ENCODE results near the gene PRDM16. TPM values are rescaled to one million over a fixed set of nuclear protein-coding genes. Genes with fewer than 3 reads are reported as not detected.

The PRDM16 gene
- polyA plus RNA-seq, 1 of the 3 experiments (the other 2 are of a cell fraction), result not detected

- no peaks in the 10 kb centered on the region for H3K9me3 ChIP-seq
- no peak for DNase-seq
- no peak overlapping the region for H3K4me3 ChIP-seq (ENCODE audit: low read depth in 2 of 2, low read length in 1 of 2)
- H3K4me1 ChIP-seq (ENCODE audit: control insufficient read depth in 1 of 2, insufficient read depth in 2 of 2, low read depth in 1 of 2, low read length in 1 of 2), result no peaks in the 10 kb centered on the region
- TF ChIP-seq GABPA (IDR thresholded peaks at IDR 0.05; ENCODE audit: low read depth) (no peak), TEAD4 (IDR thresholded peaks at IDR 0.05; ENCODE audit: borderline replicate concordance, insufficient read depth) (no peak), GATA2 (CRISPR knock-in tag; IDR thresholded peaks at IDR 0.05) (no peak), USF2 (IDR thresholded peaks at IDR 0.05; ENCODE audit: borderline replicate concordance, low read depth, low read length) (no peak), YY1 (IDR thresholded peaks at IDR 0.05; ENCODE audit: low read depth) (no peak), SMC3 (IDR thresholded peaks at IDR 0.05; ENCODE audit: low read depth, low read length) (no peak), ZBTB33 (IDR thresholded peaks at IDR 0.05; ENCODE audit: borderline replicate concordance, low read depth) (no peak)
- ChIA-PET POLR2A (no interaction called here), CTCF (interaction anchor here (1.5 to 1.6 kb wide), 2 partner anchors 10 to 21 kb away, joined by 4 to 6 read pairs; no protein-coding TSS in a partner anchor)
- H3F3A ChIP-seq (replicated peaks; ENCODE audit: insufficient read depth), result no peaks in the 10 kb centered on the region
- WGBS (ENCODE audit: low lambda C conversion rate), result 4% methylated on average over 32 of the region's 34 CpGs
- no peak overlapping the region for H3K4me2 ChIP-seq
- H3K9ac ChIP-seq, result no peak overlapping the region
- no peak overlapping the region for H3K27ac ChIP-seq (ENCODE audit: low read depth in 2 of 2, low read length in 1 of 2)
- H3K36me3 ChIP-seq (replicated peaks in 1 of 2; ENCODE audit: control insufficient read depth in 1 of 2, insufficient read depth in 2 of 2, low read length in 1 of 2), result no peaks in the 10 kb centered on the region
- H2AFZ ChIP-seq (ENCODE audit: low read depth), result no peak overlapping the region
- H3K27me3 ChIP-seq (ENCODE audit: insufficient read depth), result peaks cover 19% of the 10 kb centered on the region; the same call in 1 of the 2 replicates
- no peaks in the 10 kb centered on the region for H3K9me2 ChIP-seq
- H3K79me2 ChIP-seq (ENCODE audit: insufficient read depth), result no peaks in the 10 kb centered on the region
- H4K20me1 ChIP-seq (ENCODE audit: insufficient read depth), result no peaks in the 10 kb centered on the region
Measured at GRCh38 chr1:3248155-3249141, 179.4 kb downstream of the PRDM16 start.

- no peak overlapping the region for H3K4me2 ChIP-seq
- CTCF ChIA-PET, result interaction anchor here (1.5 to 1.6 kb wide), 2 partner anchors 11 to 22 kb away, joined by 4 to 6 read pairs; no protein-coding TSS in a partner anchor
- H3K4me1 ChIP-seq (ENCODE audit: control insufficient read depth in 1 of 2, insufficient read depth in 2 of 2, low read depth in 1 of 2, low read length in 1 of 2), result no peaks in the 10 kb centered on the region
- peaks cover 19% of the 10 kb centered on the region; the same call in 1 of the 2 replicates for H3K27me3 ChIP-seq (ENCODE audit: insufficient read depth)
- no peak overlapping the region for H3K4me3 ChIP-seq (ENCODE audit: low read depth in 2 of 2, low read length in 1 of 2)
- H3K36me3 ChIP-seq (replicated peaks in 1 of 2; ENCODE audit: control insufficient read depth in 1 of 2, insufficient read depth in 2 of 2, low read length in 1 of 2), result no peaks in the 10 kb centered on the region
- no peaks in the 10 kb centered on the region for H3K9me2 ChIP-seq
- no peak for DNase-seq
- H3F3A ChIP-seq (replicated peaks; ENCODE audit: insufficient read depth), result no peaks in the 10 kb centered on the region
- no peaks in the 10 kb centered on the region for H4K20me1 ChIP-seq (ENCODE audit: insufficient read depth)
- no peak overlapping the region for H3K27ac ChIP-seq (ENCODE audit: low read depth in 2 of 2, low read length in 1 of 2)
- H2AFZ ChIP-seq (ENCODE audit: low read depth), result no peak overlapping the region
- no peak overlapping the region for H3K9ac ChIP-seq
- H3K79me2 ChIP-seq (ENCODE audit: insufficient read depth), result no peaks in the 10 kb centered on the region
- 30% methylated on average over 9 of the region's 9 CpGs for WGBS (ENCODE audit: low lambda C conversion rate)
- POLR2A ChIA-PET, result no interaction called here
- H3K9me3 ChIP-seq, result no peaks in the 10 kb centered on the region
- TF ChIP-seq RFX5 (IDR thresholded peaks at IDR 0.05; ENCODE audit: low read length) (no peak), JUND (IDR thresholded peaks at IDR 0.05) (no peak), CHD2 (IDR thresholded peaks at IDR 0.05; ENCODE audit: low read length, partially characterized antibody) (no peak), MAX (IDR thresholded peaks at IDR 0.05; ENCODE audit: low read depth) (no peak), MXI1 (IDR thresholded peaks at IDR 0.05; ENCODE audit: low read depth, low read length) (no peak), FOXJ3 (CRISPR knock-in tag; IDR thresholded peaks at IDR 0.05) (no peak), MEF2A (IDR thresholded peaks at IDR 0.05; ENCODE audit: borderline replicate concordance, low read depth) (no peak), EZH2phosphoT487 (IDR thresholded peaks at IDR 0.05; ENCODE audit: borderline replicate concordance, low read depth) (no peak), GABPA (IDR thresholded peaks at IDR 0.05; ENCODE audit: low read depth) (no peak), CTCF (IDR thresholded peaks at IDR 0.05) (no peak), ELF1 (IDR thresholded peaks at IDR 0.05) (no peak), EP300 (IDR thresholded peaks at IDR 0.05; ENCODE audit: borderline replicate concordance in 1 of 2, low read depth in 1 of 2, low read length in 1 of 2) (no peak), NFIC (IDR thresholded peaks at IDR 0.05; ENCODE audit: borderline replicate concordance) (no peak), FOSL2 (IDR thresholded peaks at IDR 0.05; ENCODE audit: borderline replicate concordance, low read depth) (no peak), TCF12 (IDR thresholded peaks at IDR 0.05) (no peak)
Measured at GRCh38 chr1:3249231-3249630, 180.2 kb downstream of the PRDM16 start.

All from SK-N-SH (cell line).